ENCODE results near the gene OGFR.
A peak's percentile ranks its signal among the peaks of the same experiment; 100 is the strongest.

The OGFR gene

DNA sequence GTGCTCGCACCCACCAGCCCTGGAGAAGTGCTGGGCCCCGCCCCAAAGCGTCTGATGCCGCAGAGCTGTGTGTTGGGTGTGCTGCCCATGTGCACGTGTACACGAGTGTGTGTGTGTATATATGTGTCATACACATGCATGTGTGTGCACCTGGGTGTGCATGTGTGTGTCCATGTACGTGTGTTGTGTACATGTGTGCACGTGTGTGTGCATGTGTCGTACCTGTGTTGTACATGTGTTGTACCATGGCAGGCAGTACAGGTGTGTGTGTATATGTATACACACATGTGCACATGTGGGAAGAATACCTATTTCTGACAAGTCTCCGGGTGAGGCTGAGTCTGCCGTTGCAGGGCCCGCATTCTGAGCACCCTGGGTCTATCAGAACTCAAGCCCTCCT lies 14.6 kb upstream of the OGFR start:
- Histone ChIP-seq H3K27me3 (ENCODE audit: insufficient read depth, low read depth) (peaks cover 63% of the 10 kb centered on the region), H3K4me1 (ENCODE audit: low read depth, poor library complexity, severe bottlenecking) (peaks cover 21% of the 10 kb centered on the region), H3K4me3 (IDR thresholded peaks at IDR 0.05; ENCODE audit: insufficient read depth, low read depth, low read length) (no peak overlapping the region)

GRCh38 chr20:62791301-62792181 lies 13.1 kb upstream of the OGFR start:
- no peaks in the 10 kb centered on the region for H3K36me3 ChIP-seq (ENCODE audit: insufficient read depth)
- peaks cover 51% of the 10 kb centered on the region for H3K27me3 ChIP-seq (ENCODE audit: insufficient read depth, low read depth)
- H3K4me1 ChIP-seq (ENCODE audit: low read depth, poor library complexity, severe bottlenecking) = peaks cover 24% of the 10 kb centered on the region
- no peak overlapping the region for H3K4me2 ChIP-seq
- no peaks in the 10 kb centered on the region for H4K20me1 ChIP-seq (ENCODE audit: insufficient read depth)
- no peak overlapping the region for H3K4me3 ChIP-seq (IDR thresholded peaks at IDR 0.05; ENCODE audit: insufficient read depth, low read depth, low read length)
- no peak overlapping the region for H3K9ac ChIP-seq
- H3K27ac ChIP-seq = no peak overlapping the region
- TF ChIP-seq, protein P1, sequence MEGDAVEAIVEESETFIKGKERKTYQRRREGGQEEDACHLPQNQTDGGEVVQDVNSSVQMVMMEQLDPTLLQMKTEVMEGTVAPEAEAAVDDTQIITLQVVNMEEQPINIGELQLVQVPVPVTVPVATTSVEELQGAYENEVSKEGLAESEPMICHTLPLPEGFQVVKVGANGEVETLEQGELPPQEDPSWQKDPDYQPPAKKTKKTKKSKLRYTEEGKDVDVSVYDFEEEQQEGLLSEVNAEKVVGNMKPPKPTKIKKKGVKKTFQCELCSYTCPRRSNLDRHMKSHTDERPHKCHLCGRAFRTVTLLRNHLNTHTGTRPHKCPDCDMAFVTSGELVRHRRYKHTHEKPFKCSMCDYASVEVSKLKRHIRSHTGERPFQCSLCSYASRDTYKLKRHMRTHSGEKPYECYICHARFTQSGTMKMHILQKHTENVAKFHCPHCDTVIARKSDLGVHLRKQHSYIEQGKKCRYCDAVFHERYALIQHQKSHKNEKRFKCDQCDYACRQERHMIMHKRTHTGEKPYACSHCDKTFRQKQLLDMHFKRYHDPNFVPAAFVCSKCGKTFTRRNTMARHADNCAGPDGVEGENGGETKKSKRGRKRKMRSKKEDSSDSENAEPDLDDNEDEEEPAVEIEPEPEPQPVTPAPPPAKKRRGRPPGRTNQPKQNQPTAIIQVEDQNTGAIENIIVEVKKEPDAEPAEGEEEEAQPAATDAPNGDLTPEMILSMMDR (conservative IDR thresholded peaks at IDR 0.05; ENCODE audit: low read depth, low read length) = peak; percentile 98
- H3K79me2 ChIP-seq (ENCODE audit: insufficient read depth, low read depth) = no peaks in the 10 kb centered on the region
- no peak overlapping the region for H2AFZ ChIP-seq (ENCODE audit: low read depth)

More for the DNA sequence above, 14.6 kb upstream of the OGFR start:
- H3K9ac ChIP-seq = no peak overlapping the region
- H2AFZ ChIP-seq (ENCODE audit: low read depth) = no peak overlapping the region
- H3K4me2 ChIP-seq = no peak overlapping the region
- H3K36me3 ChIP-seq (ENCODE audit: insufficient read depth) = no peaks in the 10 kb centered on the region
- no peaks in the 10 kb centered on the region for H4K20me1 ChIP-seq (ENCODE audit: insufficient read depth)
- TF ChIP-seq, protein P1 (conservative IDR thresholded peaks at IDR 0.05; ENCODE audit: low read depth, low read length) = no peak
- no peaks in the 10 kb centered on the region for H3K79me2 ChIP-seq (ENCODE audit: insufficient read depth, low read depth)
- no peak overlapping the region for H3K27ac ChIP-seq

- Histone ChIP-seq H3K9ac (no peak overlapping the region), H3K79me2 (ENCODE audit: insufficient read depth, low read depth) (no peaks in the 10 kb centered on the region), H3K4me3 (IDR thresholded peaks at IDR 0.05; ENCODE audit: insufficient read depth, low read depth, low read length) (no peak overlapping the region), H4K20me1 (ENCODE audit: insufficient read depth) (no peaks in the 10 kb centered on the region), H3K4me1 (ENCODE audit: low read depth, poor library complexity, severe bottlenecking) (peaks cover 28% of the 10 kb centered on the region), H2AFZ (ENCODE audit: low read depth) (no peak overlapping the region), H3K27me3 (ENCODE audit: insufficient read depth, low read depth) (peaks cover 42% of the 10 kb centered on the region), H3K36me3 (ENCODE audit: insufficient read depth) (no peaks in the 10 kb centered on the region), H3K27ac (no peak overlapping the region), H3K4me2 (no peak overlapping the region)
- TF ChIP-seq, protein P1 (conservative IDR thresholded peaks at IDR 0.05; ENCODE audit: low read depth, low read length) = no peak
Observed at GRCh38 chr20:62792182-62792939, 12.3 kb upstream of the OGFR start.

- Histone ChIP-seq H3K4me3 (IDR thresholded peaks at IDR 0.05; ENCODE audit: insufficient read depth, low read depth, low read length) (no peak overlapping the region), H3K27me3 (ENCODE audit: insufficient read depth, low read depth) (peaks cover 35% of the 10 kb centered on the region), H2AFZ (ENCODE audit: low read depth) (no peak overlapping the region; the same call in 1 of the 2 replicates), H3K79me2 (ENCODE audit: insufficient read depth, low read depth) (no peaks in the 10 kb centered on the region), H3K4me2 (peak overlapping the region; percentile 71; the same call in 1 of the 2 replicates), H3K27ac (no peak overlapping the region), H3K4me1 (ENCODE audit: low read depth, poor library complexity, severe bottlenecking) (peaks cover 28% of the 10 kb centered on the region), H3K36me3 (ENCODE audit: insufficient read depth) (no peaks in the 10 kb centered on the region), H4K20me1 (ENCODE audit: insufficient read depth) (no peaks in the 10 kb centered on the region), H3K9ac (no peak overlapping the region)
- TF ChIP-seq, protein P1 (conservative IDR thresholded peaks at IDR 0.05; ENCODE audit: low read depth, low read length) = no peak
Observed at GRCh38 chr20:62792940-62793756, 11.5 kb upstream of the OGFR start.

Data from KMS-11 (cell line).